ENCODE measurements around the gene CRYBG3. TPM values are rescaled to one million over a fixed set of nuclear protein-coding genes. Genes with fewer than 3 reads are reported as not detected.

The CRYBG3 gene
- total and polyA plus RNA-seq, 5 donors from 2014 or later: 1.1 to 4.4 (median 1.3) TPM

- H3K36me3 ChIP-seq (ENCODE audit: control insufficient read depth, insufficient read depth, low read length): no peaks in the 10 kb centered on the region
- Mint-ChIP-seq H3K27me3 (no peaks in the 10 kb centered on the region), H3K36me3 (no peaks in the 10 kb centered on the region), H3K27ac (peak overlapping the region in 1 of 3 donors; percentile 35), H3K4me3 (no peak overlapping the region), H3K9me3 (no peaks in the 10 kb centered on the region), H3K4me1 (peaks cover 0 to 5% (median 2%) of the 10 kb centered on the region in 4 donors)
- ATAC-seq (ENCODE audit: low read depth in 2 of 2): no peak
- no peaks in the 10 kb centered on the region for H3K27me3 ChIP-seq (ENCODE audit: control insufficient read depth, insufficient read depth, low read length)
- no peaks in the 10 kb centered on the region for H3K9me3 ChIP-seq (ENCODE audit: control insufficient read depth in 2 of 2, low read length in 2 of 2)
- no peak overlapping the region for H3K27ac ChIP-seq (ENCODE audit: insufficient read depth, low read length, poor library complexity, severe bottlenecking)
- no peak for DNase-seq
- H3K4me1 ChIP-seq (ENCODE audit: control insufficient read depth, insufficient read depth, low read length, poor library complexity, severe bottlenecking): no peaks in the 10 kb centered on the region
- H3K4me3 ChIP-seq (ENCODE audit: low read depth, low read length): no peak overlapping the region
Observed at GRCh38 chr3:97863775-97864174, 42.0 kb downstream of the CRYBG3 start.

- peaks cover 7% of the 10 kb centered on the region for H3K4me1 ChIP-seq (ENCODE audit: control insufficient read depth, insufficient read depth, low read length, poor library complexity, severe bottlenecking)
- no peaks in the 10 kb centered on the region for H3K36me3 Mint-ChIP-seq
- H3K9me3 ChIP-seq (ENCODE audit: control insufficient read depth in 2 of 2, low read length in 2 of 2): no peaks in the 10 kb centered on the region
- peaks cover 12 to 29% (median 19%) of the 10 kb centered on the region in 4 donors for H3K4me1 Mint-ChIP-seq
- no peak for ATAC-seq (ENCODE audit: low read depth in 2 of 2)
- no peak overlapping the region for H3K27ac Mint-ChIP-seq
- H3K27ac ChIP-seq (ENCODE audit: insufficient read depth, low read length, poor library complexity, severe bottlenecking): no peak overlapping the region
- H3K4me3 ChIP-seq (ENCODE audit: low read depth, low read length): no peak overlapping the region
- H3K36me3 ChIP-seq (ENCODE audit: control insufficient read depth, insufficient read depth, low read length): no peaks in the 10 kb centered on the region
- no peaks in the 10 kb centered on the region for H3K27me3 Mint-ChIP-seq
- no peaks in the 10 kb centered on the region for H3K27me3 ChIP-seq (ENCODE audit: control insufficient read depth, insufficient read depth, low read length)
- no peak for DNase-seq
- H3K4me3 Mint-ChIP-seq: no peak overlapping the region
- peaks cover 0 to 3% (median 0%) of the 10 kb centered on the region in 7 donors for H3K9me3 Mint-ChIP-seq
Observed at GRCh38 chr3:97871186-97871585, 49.4 kb downstream of the CRYBG3 start.

GRCh38 chr3:97871801-97872524 lies 50.2 kb downstream of the CRYBG3 start:
- peak overlapping the region; percentile 30 to 78 (median 60) for H3K4me3 Mint-ChIP-seq
- no peaks in the 10 kb centered on the region for H3K27me3 Mint-ChIP-seq
- peak overlapping the region; percentile 59 for H3K4me3 ChIP-seq (ENCODE audit: low read depth, low read length)

GRCh38 chr3:97872525-97873042 lies 50.8 kb downstream of the CRYBG3 start:
- H3K27ac ChIP-seq (ENCODE audit: insufficient read depth, low read length, poor library complexity, severe bottlenecking): peak overlapping the region; percentile 41
- H3K27me3 Mint-ChIP-seq: no peaks in the 10 kb centered on the region
- peaks cover 12 to 29% (median 19%) of the 10 kb centered on the region in 4 donors for H3K4me1 Mint-ChIP-seq
- no peaks in the 10 kb centered on the region for H3K27me3 ChIP-seq (ENCODE audit: control insufficient read depth, insufficient read depth, low read length)
- DNase-seq (no peak), ATAC-seq (ENCODE audit: low read depth in 2 of 2) (no peak)
- H3K36me3 ChIP-seq (ENCODE audit: control insufficient read depth, insufficient read depth, low read length): no peaks in the 10 kb centered on the region
- H3K4me3 Mint-ChIP-seq: peak overlapping the region; percentile 30 to 78 (median 60)
- no peaks in the 10 kb centered on the region for H3K9me3 ChIP-seq (ENCODE audit: control insufficient read depth in 2 of 2, low read length in 2 of 2)
- peaks cover 7% of the 10 kb centered on the region for H3K4me1 ChIP-seq (ENCODE audit: control insufficient read depth, insufficient read depth, low read length, poor library complexity, severe bottlenecking)
- no peaks in the 10 kb centered on the region for H3K36me3 Mint-ChIP-seq
- peak overlapping the region; percentile 59 for H3K4me3 ChIP-seq (ENCODE audit: low read depth, low read length)
- H3K27ac Mint-ChIP-seq: peak overlapping the region; percentile 18 to 77 (median 55)
- H3K9me3 Mint-ChIP-seq: peaks cover 0 to 3% (median 0%) of the 10 kb centered on the region in 7 donors

More at GRCh38 chr3:97871801-97872524, 50.2 kb downstream of the CRYBG3 start:
- ATAC-seq (ENCODE audit: low read depth in 2 of 2): peak; percentile 89 to 90
- H3K9me3 ChIP-seq (ENCODE audit: control insufficient read depth in 2 of 2, low read length in 2 of 2): no peaks in the 10 kb centered on the region
- no peaks in the 10 kb centered on the region for H3K36me3 ChIP-seq (ENCODE audit: control insufficient read depth, insufficient read depth, low read length)
- DNase-seq: peak in 2 of 3 donors; percentile 22 to 77
- H3K9me3 Mint-ChIP-seq: peaks cover 0 to 3% (median 0%) of the 10 kb centered on the region in 7 donors
- H3K4me1 ChIP-seq (ENCODE audit: control insufficient read depth, insufficient read depth, low read length, poor library complexity, severe bottlenecking): peaks cover 7% of the 10 kb centered on the region
- H3K27ac ChIP-seq (ENCODE audit: insufficient read depth, low read length, poor library complexity, severe bottlenecking): peak overlapping the region; percentile 41
- H3K4me1 Mint-ChIP-seq: peaks cover 12 to 29% (median 19%) of the 10 kb centered on the region in 4 donors
- H3K27ac Mint-ChIP-seq: peak overlapping the region; percentile 55 to 80 (median 77)
- no peaks in the 10 kb centered on the region for H3K36me3 Mint-ChIP-seq
- H3K27me3 ChIP-seq (ENCODE audit: control insufficient read depth, insufficient read depth, low read length): no peaks in the 10 kb centered on the region

DNA sequence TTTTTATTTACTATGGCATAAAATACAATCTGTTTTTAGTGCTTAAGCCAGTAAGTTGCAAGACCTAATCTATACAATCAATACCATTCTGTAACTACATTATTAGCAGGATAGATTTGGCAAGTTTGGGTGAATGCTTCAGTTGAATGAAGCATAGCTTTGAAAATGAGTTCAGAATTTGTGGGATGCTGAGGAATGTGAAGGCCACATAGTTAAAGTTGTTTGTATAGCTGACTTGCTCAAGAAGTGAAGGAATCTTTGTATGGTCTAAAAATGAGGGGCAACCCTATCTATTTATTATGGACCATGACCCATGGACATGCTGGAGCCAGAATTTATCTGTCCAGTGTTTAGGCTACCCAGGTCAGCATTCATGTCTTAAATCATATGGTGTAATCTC lies 58.5 kb downstream of the CRYBG3 start:
- Mint-ChIP-seq H3K27ac (peak overlapping the region in 1 of 3 donors; percentile 27), H3K36me3 (no peaks in the 10 kb centered on the region), H3K4me1 (peaks cover 0 to 12% (median 6%) of the 10 kb centered on the region in 4 donors), H3K27me3 (no peaks in the 10 kb centered on the region), H3K9me3 (peaks cover 0 to 3% (median 0%) of the 10 kb centered on the region in 7 donors), H3K4me3 (no peak overlapping the region)
- ATAC-seq (ENCODE audit: low read depth in 2 of 2) (no peak), DNase-seq (no peak)
- no peaks in the 10 kb centered on the region for H3K9me3 ChIP-seq (ENCODE audit: control insufficient read depth in 2 of 2, low read length in 2 of 2)
- no peaks in the 10 kb centered on the region for H3K4me1 ChIP-seq (ENCODE audit: control insufficient read depth, insufficient read depth, low read length, poor library complexity, severe bottlenecking)
- no peaks in the 10 kb centered on the region for H3K36me3 ChIP-seq (ENCODE audit: control insufficient read depth, insufficient read depth, low read length)
- no peak overlapping the region for H3K27ac ChIP-seq (ENCODE audit: insufficient read depth, low read length, poor library complexity, severe bottlenecking)
- no peaks in the 10 kb centered on the region for H3K27me3 ChIP-seq (ENCODE audit: control insufficient read depth, insufficient read depth, low read length)
- H3K4me3 ChIP-seq (ENCODE audit: low read depth, low read length): no peak overlapping the region

GRCh38 chr3:97882975-97883598 lies 61.3 kb downstream of the CRYBG3 start:
- peaks cover 0 to 12% (median 7%) of the 10 kb centered on the region in 4 donors for H3K4me1 Mint-ChIP-seq
- peaks cover 0 to 3% (median 0%) of the 10 kb centered on the region in 7 donors for H3K9me3 Mint-ChIP-seq
- Histone ChIP-seq H3K9me3 (ENCODE audit: control insufficient read depth in 2 of 2, low read length in 2 of 2) (no peaks in the 10 kb centered on the region), H3K4me3 (ENCODE audit: low read depth, low read length) (no peak overlapping the region), H3K4me1 (ENCODE audit: control insufficient read depth, insufficient read depth, low read length, poor library complexity, severe bottlenecking) (no peaks in the 10 kb centered on the region), H3K36me3 (ENCODE audit: control insufficient read depth, insufficient read depth, low read length) (no peaks in the 10 kb centered on the region), H3K27me3 (ENCODE audit: control insufficient read depth, insufficient read depth, low read length) (no peaks in the 10 kb centered on the region), H3K27ac (ENCODE audit: insufficient read depth, low read length, poor library complexity, severe bottlenecking) (no peak overlapping the region)
- H3K36me3 Mint-ChIP-seq: peaks cover 12% of the 10 kb centered on the region
- H3K4me3 Mint-ChIP-seq: no peak overlapping the region
- peak overlapping the region in 1 of 3 donors; percentile 57 for H3K27ac Mint-ChIP-seq
- no peaks in the 10 kb centered on the region for H3K27me3 Mint-ChIP-seq
- no peak for ATAC-seq (ENCODE audit: low read depth in 2 of 2)
- DNase-seq: peak in 1 of 3 donors; percentile 21

- ATAC-seq (ENCODE audit: low read depth in 2 of 2): no peak
- peaks cover 0 to 12% (median 7%) of the 10 kb centered on the region in 4 donors for H3K4me1 Mint-ChIP-seq
- H3K27ac Mint-ChIP-seq: no peak overlapping the region
Observed at GRCh38 chr3:97883736-97884135, 61.9 kb downstream of the CRYBG3 start.

More at GRCh38 chr3:97883736-97884135, 61.9 kb downstream of the CRYBG3 start:
- H3K4me3 ChIP-seq (ENCODE audit: low read depth, low read length): no peak overlapping the region
- DNase-seq: no peak
- Mint-ChIP-seq H3K36me3 (peaks cover 12% of the 10 kb centered on the region), H3K4me3 (no peak overlapping the region), H3K27me3 (no peaks in the 10 kb centered on the region), H3K9me3 (peaks cover 0 to 3% (median 0%) of the 10 kb centered on the region in 7 donors)
- no peak overlapping the region for H3K27ac ChIP-seq (ENCODE audit: insufficient read depth, low read length, poor library complexity, severe bottlenecking)
- no peaks in the 10 kb centered on the region for H3K27me3 ChIP-seq (ENCODE audit: control insufficient read depth, insufficient read depth, low read length)
- no peaks in the 10 kb centered on the region for H3K4me1 ChIP-seq (ENCODE audit: control insufficient read depth, insufficient read depth, low read length, poor library complexity, severe bottlenecking)
- H3K36me3 ChIP-seq (ENCODE audit: control insufficient read depth, insufficient read depth, low read length): no peaks in the 10 kb centered on the region
- no peaks in the 10 kb centered on the region for H3K9me3 ChIP-seq (ENCODE audit: control insufficient read depth in 2 of 2, low read length in 2 of 2)

Data from CD4-positive, CD25-positive, alpha-beta regulatory T cell (primary cell).